Medulla oblongata (tissue), 1 donor: ENCODE measurements around the gene PRAMEF25.
"Not testable (repeated sequence)": the region's sequence is repeated elsewhere in the genome, so short reads cannot be mapped to it uniquely, and the experiment has no call there.

Experiments
- DNase-seq: peaks from one replicate; pipeline ENCODE4 v3.0.0-alpha.2; 2015; ENCODE audit errors: extremely low spot score

Gene PRAMEF25

GRCh38 chr1:13070474-13070873 is at the start of gene PRAMEF25:
PRAMEF25 (plus strand) TSS chr1:13070774; CDS start chr1:13073694, 2,920 bp downstream.
- DNase-seq = not testable (repeated sequence)

- DNase-seq = not testable (repeated sequence)
Measured at GRCh38 chr1:13056475-13056874, 14.1 kb upstream of the PRAMEF25 start, which contains the start of gene PRAMEF27. PRAMEF27 (minus strand) TSS chr1:13056575; CDS start chr1:13053659, 2,916 bp downstream.

- not testable (repeated sequence) for DNase-seq
Measured at GRCh38 chr1:13116754-13117153, 46.2 kb downstream of the PRAMEF25 start, which contains the start of gene HNRNPCL2. HNRNPCL2 (minus strand) TSS chr1:13116854; CDS start chr1:13116400, 454 bp downstream.
